Endothelial cell of umbilical vein (primary cell): ENCODE results near the gene CPED1. TPM values are rescaled to one million over a fixed set of nuclear protein-coding genes. Genes with fewer than 3 reads are reported as not detected.
"Not testable (repeated sequence)": the region's sequence is repeated elsewhere in the genome, so short reads cannot be mapped to it uniquely, and the experiment has no call there.

Experiments
- BruUV-seq: library from RNA; stranded (reverse); fragments of 400-500 nt; replicated peaks from 2 replicates; lab custom pipeline; 2021; lab: Mats Ljungman, UMichigan
- CTCF ChIA-PET: fragments of 300-600, 350-600 bp; sonication (Branson Sonifier 250); formaldehyde crosslinking; loops from one replicate; lab custom pipeline; 2021; ENCODE audit warnings: antibody characterized with exemption, inconsistent platforms; lab: Charles Lee
- POLR2A ChIA-PET: fragments of 300-600, 350-600 bp; sonication (Branson Sonifier 250); formaldehyde crosslinking; loops from one replicate; lab custom pipeline; 2021; ENCODE audit warnings: antibody characterized with exemption, inconsistent platforms; lab: Charles Lee
- DNase-seq: peaks from one replicate; pipeline ENCODE4 v3.0.0-alpha.2; 2011; ENCODE audit warnings: low read depth, low spot score
- FAIRE-seq: peaks from 2 replicates; lab custom pipeline; 2011; peaks lifted over from hg19 to GRCh38; lab: Jason Lieb, UNC
- H2AFZ ChIP-seq: 2 replicates; pipeline ENCODE4 v1.6.0; 2012; ENCODE audit warnings: low read depth, low read length, control low read depth, inconsistent platforms
- H3K27ac ChIP-seq: 2 replicates; pipeline ENCODE4 v1.5.1; 2011; ENCODE audit warnings: low read depth, mild to moderate bottlenecking, control low read depth, low read length, moderate library complexity; ENCODE audit not compliant: insufficient read depth
- H3K27me3 ChIP-seq, 2 experiments: 2 replicates each; pipeline versions ENCODE4 v1.6.0 to v1.6.1; 2011; ENCODE audit warnings: low read length in 2 of 2, mixed read lengths in 1 of 2; ENCODE audit not compliant: control insufficient read depth in 2 of 2, insufficient read depth in 2 of 2
- H3K36me3 ChIP-seq, 2 experiments: 2 replicates in 1 of 2; 3 replicates in 1 of 2; pipeline ENCODE4 v1.5.1; 2011; ENCODE audit warnings: low read length in 2 of 2, mild to moderate bottlenecking in 1 of 2, moderate library complexity in 1 of 2; ENCODE audit not compliant: control insufficient read depth in 2 of 2, insufficient read depth in 2 of 2; ENCODE audit errors: extremely low read depth in 1 of 2
- H3K4me1 ChIP-seq: 3 replicates; pipeline ENCODE4 v1.5.1; 2011; ENCODE audit warnings: mild to moderate bottlenecking, low read length; ENCODE audit not compliant: control insufficient read depth, insufficient read depth; ENCODE audit errors: extremely low read depth
- H3K4me2 ChIP-seq: 2 replicates; pipeline ENCODE4 v1.6.1; 2011; ENCODE audit warnings: low read length, control low read depth, mixed read lengths; ENCODE audit not compliant: insufficient read depth
- H3K4me3 ChIP-seq, 3 experiments: fragments of 200-600 bp in 1 of 3; sonication (generic), shearing (Covaris generic) in 1 of 3; replicated peaks in 1 of 3; 2 replicates each; pipeline ENCODE4 v1.5.1; 2011 to 2016; ENCODE audit warnings: control low read depth in 3 of 3, low read length in 3 of 3, mild to moderate bottlenecking in 2 of 3, inconsistent platforms in 1 of 3, low read depth in 1 of 3, moderate library complexity in 1 of 3; ENCODE audit not compliant: insufficient read depth in 1 of 3
- H3K79me2 ChIP-seq: 2 replicates; pipeline ENCODE4 v1.6.0; 2012; ENCODE audit warnings: low read length, inconsistent platforms; ENCODE audit not compliant: control insufficient read depth, insufficient read depth
- H3K9ac ChIP-seq: replicated peaks from 2 replicates; pipeline ENCODE3; 2011; ENCODE audit warnings: low read length, control low read depth; ENCODE audit not compliant: insufficient read depth; ENCODE audit errors: extremely low read depth
- H3K9me1 ChIP-seq: replicated peaks from 3 replicates; pipeline ENCODE4 v1.6.0; 2011; ENCODE audit warnings: mild to moderate bottlenecking, low read length; ENCODE audit not compliant: control insufficient read depth, insufficient read depth; ENCODE audit errors: extremely low read depth
- H3K9me3 ChIP-seq: replicated peaks from 2 replicates; pipeline ENCODE4 v1.5.1; 2012; ENCODE audit warnings: low read length, inconsistent platforms; ENCODE audit not compliant: control insufficient read depth, insufficient read depth
- H4K20me1 ChIP-seq: replicated peaks from 2 replicates; pipeline ENCODE3; 2011; ENCODE audit warnings: mild to moderate bottlenecking, low read length; ENCODE audit not compliant: control insufficient read depth, insufficient read depth; ENCODE audit errors: extremely low read depth
- FOS ChIP-seq: IDR thresholded peaks from 2 replicates; pipeline ENCODE4 v1.6.1; 2011; ENCODE audit warnings: mild to moderate bottlenecking, low read length, moderate library complexity, borderline replicate concordance; ENCODE audit not compliant: insufficient read depth
- dilution Hi-C: fragments of 300-500 bp; cut with MboI; formaldehyde crosslinking; loops from one replicate; pipeline ENCODE4 v1.15.0; 2019; ENCODE audit warnings: low sequenced_read_pairs; ENCODE audit not compliant: extremely low pct_ligation_motif_present
- intact Hi-C: fragments of 100-400 bp; cut with micrococcal nuclease; formaldehyde crosslinking; loops from one replicate; pipeline ENCODE4 v1.10.0; 2022
- polyA plus RNA-seq, 4 experiments: library from polyadenylated mRNA; depleted of rRNA in 3 of 4; stranded (reverse) in 3 of 4; unstranded in 1 of 4; fragments of >200 nt; gene quantifications; 2 replicates each; pipeline versions ENCODE4 v1.2.1 to v1.2.3, GENCODE V29; 2011 to 2012; ENCODE audit warnings: missing spikeins in 1 of 4
- total RNA-seq: library from RNA; stranded (reverse); gene quantifications from 2 replicates; pipeline ENCODE4 v1.2.3, GENCODE V29; 2021
- TF ChIP-seq, protein P1 (sequence below): IDR thresholded peaks from 2 replicates; pipeline ENCODE4 v1.6.1; 2011; ENCODE audit not compliant: insufficient read depth, insufficient read length

The CPED1 gene
- total and polyA plus RNA-seq, 2 donors (not counting 3 experiments of a cell fraction or from before 2014, with no cell fraction given): 0.22 to 3.0 TPM

DNA sequence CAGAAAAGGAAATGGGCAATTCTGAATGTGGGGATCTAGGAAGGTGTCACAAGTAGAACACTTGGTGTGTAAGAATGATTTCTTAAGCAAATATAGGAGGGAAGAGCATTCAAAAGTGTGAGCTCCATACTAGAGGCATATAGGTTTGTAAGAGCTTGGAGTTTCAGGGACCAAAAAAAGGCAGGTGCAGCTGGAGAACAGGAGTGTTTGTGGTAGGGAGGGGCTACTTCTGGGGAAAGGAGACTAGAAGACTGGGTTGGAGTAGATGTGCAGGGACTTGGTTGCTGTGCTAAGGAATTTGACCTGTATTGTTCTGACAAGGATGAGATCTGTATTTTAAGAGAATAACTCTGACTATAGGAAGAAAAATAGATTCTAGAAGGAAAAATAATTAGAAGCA is 46.4 kb downstream of the CPED1 start:
- dilution Hi-C loops: no loop called here
- H3K4me3 ChIP-seq: no peak overlapping the region
- CTCF ChIA-PET: interaction anchor here (0.6 to 1.3 kb wide), 7 partner anchors 11 to 73 kb away, joined by 3 to 6 read pairs (median 3); partner anchors contain the start of gene CPED1
- FAIRE-seq (no peak), DNase-seq (no peak)
- no peaks in the 10 kb centered on the region for H4K20me1 ChIP-seq
- H3K9ac ChIP-seq: no peak overlapping the region
- TF ChIP-seq, protein P1, sequence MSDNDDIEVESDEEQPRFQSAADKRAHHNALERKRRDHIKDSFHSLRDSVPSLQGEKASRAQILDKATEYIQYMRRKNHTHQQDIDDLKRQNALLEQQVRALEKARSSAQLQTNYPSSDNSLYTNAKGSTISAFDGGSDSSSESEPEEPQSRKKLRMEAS: no peak
- no peak for TF ChIP-seq FOS
- H3K9me3 ChIP-seq: no peaks in the 10 kb centered on the region
- no peaks in the 10 kb centered on the region for H3K27me3 ChIP-seq
- no peak overlapping the region for H3K27ac ChIP-seq
- POLR2A ChIA-PET: no interaction called here
- no peak overlapping the region for H2AFZ ChIP-seq
- H3K4me2 ChIP-seq: no peak overlapping the region
- H3K36me3 ChIP-seq: no peaks in the 10 kb centered on the region
- intact Hi-C loops: no loop called here
- no peaks in the 10 kb centered on the region for H3K9me1 ChIP-seq
- no peaks in the 10 kb centered on the region for H3K4me1 ChIP-seq
- H3K79me2 ChIP-seq: no peaks in the 10 kb centered on the region
- BruUV-seq: no TSS peak

- H3K9me1 ChIP-seq, H3K4me2 ChIP-seq, H3K27me3 ChIP-seq, H3K36me3 ChIP-seq, H3K9ac ChIP-seq, H2AFZ ChIP-seq, H3K79me2 ChIP-seq, H3K4me1 ChIP-seq, intact Hi-C loops, H3K27ac ChIP-seq, DNase-seq, H3K4me3 ChIP-seq, H4K20me1 ChIP-seq, H3K9me3 ChIP-seq, dilution Hi-C loops, CTCF ChIA-PET, BruUV-seq, FAIRE-seq, POLR2A ChIA-PET: not testable (repeated sequence)
Observed at GRCh38 chr7:121036776-121037175, 48.3 kb downstream of the CPED1 start.

- CTCF ChIA-PET: interaction anchor here (3.0 kb wide), 1 partner anchor 16 kb away, joined by 8 read pairs; no protein-coding TSS in a partner anchor
- DNase-seq, H4K20me1 ChIP-seq, H2AFZ ChIP-seq, H3K9me1 ChIP-seq, H3K9me3 ChIP-seq, H3K27ac ChIP-seq, H3K4me3 ChIP-seq, H3K9ac ChIP-seq, BruUV-seq, H3K36me3 ChIP-seq, intact Hi-C loops, dilution Hi-C loops, H3K4me2 ChIP-seq, FAIRE-seq, H3K27me3 ChIP-seq, POLR2A ChIA-PET, H3K79me2 ChIP-seq: not testable (repeated sequence)
- H3K4me1 ChIP-seq: peaks cover 13% of the 10 kb centered on the region
Observed at GRCh38 chr7:121037329-121037728, 48.8 kb downstream of the CPED1 start.
